ENCODE measurements around the gene ETF1.

Gene ETF1

GRCh38 chr5:138459311-138459933 is 83.6 kb downstream of the ETF1 start:
- no peak for DNase-seq

GRCh38 chr5:138458856-138459255 is 84.2 kb downstream of the ETF1 start:
- no peak for DNase-seq

GRCh38 chr5:138458384-138458783 is 84.7 kb downstream of the ETF1 start:
- no peak for DNase-seq

GRCh38 chr5:138457531-138458275 is 85.3 kb downstream of the ETF1 start:
- no peak for DNase-seq
